PC-3 (cell line): ENCODE measurements around the gene ENDOG.

ENCODE experiments used
- CTCF ChIP-seq: fragments of 300-600 bp; sonication (generic); conservative IDR thresholded peaks from 2 replicates; pipeline ENCODE4 v1.5.1; 2017; ENCODE audit warnings: antibody characterized with exemption, low read depth, mild to moderate bottlenecking, low read length
- EZH2 ChIP-seq: fragments of 300-600 bp; sonication (generic); IDR thresholded peaks from one replicate; pipeline ENCODE4 v1.6.1; 2017; ENCODE audit warnings: antibody characterized with exemption, mild to moderate bottlenecking, low read length; ENCODE audit not compliant: unreplicated experiment
- EZH2phosphoT487 ChIP-seq: fragments of 300-600 bp; sonication (generic); IDR thresholded peaks from 2 replicates; pipeline ENCODE4 v1.6.1; 2018; ENCODE audit warnings: mild to moderate bottlenecking, antibody characterized with exemption, low read length, borderline replicate concordance

- TF ChIP-seq CTCF, result no peak
- no peak for TF ChIP-seq EZH2phosphoT487
- TF ChIP-seq EZH2, result no peak
These were observed 7.8 kb downstream of the ENDOG start for GRCh38 chr9:128825923-128826700.
